Nephron (organoid): ENCODE measurements around the gene LRRC4.

Source experiments
- H3K27ac Mint-ChIP-seq, 3 experiments: 2 replicates each; pipeline ENCODE4 v1.8.0; 2020; ENCODE audit warnings: mixed read lengths in 3 of 3, mild to moderate bottlenecking in 2 of 3, moderate library complexity in 1 of 3
- H3K27me3 Mint-ChIP-seq: 2 replicates; pipeline ENCODE4 v1.8.0; 2021; ENCODE audit warnings: low read depth, mild to moderate bottlenecking, moderate library complexity, mixed read lengths
- H3K36me3 Mint-ChIP-seq: 2 replicates; pipeline ENCODE4 v1.8.0; 2020; ENCODE audit warnings: low read depth, mixed read lengths
- H3K4me1 Mint-ChIP-seq: 2 replicates; pipeline ENCODE4 v1.8.0; 2020; ENCODE audit warnings: mixed read lengths
- H3K4me3 Mint-ChIP-seq, 3 experiments: 2 replicates each; pipeline ENCODE4 v1.8.0; 2020; ENCODE audit warnings: mild to moderate bottlenecking in 3 of 3, mixed read lengths in 3 of 3, moderate library complexity in 2 of 3
- H3K9me3 Mint-ChIP-seq: 2 replicates; pipeline ENCODE4 v1.8.0; 2020; ENCODE audit warnings: mixed read lengths
- TF ChIP-seq, protein P1 (sequence below), 3 experiments: fragments of 200-600 bp; sonication (generic); IDR thresholded peaks; one replicate each; pipeline ENCODE4 v1.5.0; 2021; ENCODE audit warnings: antibody characterized with exemption in 3 of 3; ENCODE audit not compliant: unreplicated experiment in 3 of 3

Gene LRRC4, protein sequence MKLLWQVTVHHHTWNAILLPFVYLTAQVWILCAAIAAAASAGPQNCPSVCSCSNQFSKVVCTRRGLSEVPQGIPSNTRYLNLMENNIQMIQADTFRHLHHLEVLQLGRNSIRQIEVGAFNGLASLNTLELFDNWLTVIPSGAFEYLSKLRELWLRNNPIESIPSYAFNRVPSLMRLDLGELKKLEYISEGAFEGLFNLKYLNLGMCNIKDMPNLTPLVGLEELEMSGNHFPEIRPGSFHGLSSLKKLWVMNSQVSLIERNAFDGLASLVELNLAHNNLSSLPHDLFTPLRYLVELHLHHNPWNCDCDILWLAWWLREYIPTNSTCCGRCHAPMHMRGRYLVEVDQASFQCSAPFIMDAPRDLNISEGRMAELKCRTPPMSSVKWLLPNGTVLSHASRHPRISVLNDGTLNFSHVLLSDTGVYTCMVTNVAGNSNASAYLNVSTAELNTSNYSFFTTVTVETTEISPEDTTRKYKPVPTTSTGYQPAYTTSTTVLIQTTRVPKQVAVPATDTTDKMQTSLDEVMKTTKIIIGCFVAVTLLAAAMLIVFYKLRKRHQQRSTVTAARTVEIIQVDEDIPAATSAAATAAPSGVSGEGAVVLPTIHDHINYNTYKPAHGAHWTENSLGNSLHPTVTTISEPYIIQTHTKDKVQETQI

DNA sequence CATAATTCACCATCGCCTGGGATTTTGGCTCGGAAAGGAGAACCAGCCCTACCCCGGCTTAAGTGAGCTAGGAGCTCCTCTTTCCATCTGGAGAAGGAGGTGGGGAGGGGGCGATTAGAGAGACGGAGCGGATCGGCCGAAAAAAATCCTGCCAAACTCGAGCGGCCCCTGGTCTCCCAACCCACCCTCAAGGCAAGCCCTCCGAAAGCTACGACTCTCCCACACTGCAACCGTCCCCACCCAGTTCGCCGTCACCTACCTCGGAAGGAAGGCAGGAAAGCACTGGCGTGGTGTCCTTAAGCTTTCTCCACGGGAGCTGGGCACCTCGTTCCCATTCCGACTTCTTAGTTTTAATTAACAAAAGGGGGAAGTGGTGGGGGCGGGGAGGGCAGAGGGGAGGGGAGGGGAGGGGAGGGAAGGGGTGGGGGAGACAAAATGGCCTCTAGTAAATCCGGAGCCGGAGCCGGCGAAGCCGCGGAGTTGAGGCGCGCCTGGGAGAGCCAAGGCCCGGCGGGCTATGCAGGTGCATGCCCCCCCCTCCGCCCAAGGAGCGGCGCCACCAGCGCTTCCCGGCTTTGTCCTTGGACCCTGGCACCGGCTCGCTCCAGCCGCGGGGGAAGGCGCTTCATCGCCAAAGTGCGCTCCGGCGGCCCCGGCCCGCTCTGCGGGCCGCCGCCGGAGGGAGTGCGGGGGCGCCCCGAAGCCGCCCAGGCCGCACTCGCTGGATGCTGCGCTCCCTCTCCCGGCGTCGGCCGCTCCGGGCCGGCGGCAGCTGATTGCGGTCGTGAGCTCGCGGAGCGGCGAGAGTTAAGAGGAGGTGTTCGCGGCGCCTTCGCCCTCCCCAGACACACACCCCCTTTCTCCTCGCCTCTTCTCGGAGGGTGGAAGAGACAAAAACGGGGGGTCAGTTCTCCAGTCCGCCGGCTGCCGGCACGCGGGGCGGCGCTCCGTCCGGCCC is at the start of gene LRRC4:
TSS of gene LRRC4 (minus strand) at position 784 of the 958 bp plus-strand sequence. CDS start 797 bp downstream, outside the sequence.
- H3K36me3 Mint-ChIP-seq = peaks cover 11% of the 10 kb centered on the region
- no peaks in the 10 kb centered on the region for H3K9me3 Mint-ChIP-seq
- peak within 1 kb of the TSS; percentile 91 to 98 (median 93) for H3K4me3 Mint-ChIP-seq
- TF ChIP-seq, protein P1, sequence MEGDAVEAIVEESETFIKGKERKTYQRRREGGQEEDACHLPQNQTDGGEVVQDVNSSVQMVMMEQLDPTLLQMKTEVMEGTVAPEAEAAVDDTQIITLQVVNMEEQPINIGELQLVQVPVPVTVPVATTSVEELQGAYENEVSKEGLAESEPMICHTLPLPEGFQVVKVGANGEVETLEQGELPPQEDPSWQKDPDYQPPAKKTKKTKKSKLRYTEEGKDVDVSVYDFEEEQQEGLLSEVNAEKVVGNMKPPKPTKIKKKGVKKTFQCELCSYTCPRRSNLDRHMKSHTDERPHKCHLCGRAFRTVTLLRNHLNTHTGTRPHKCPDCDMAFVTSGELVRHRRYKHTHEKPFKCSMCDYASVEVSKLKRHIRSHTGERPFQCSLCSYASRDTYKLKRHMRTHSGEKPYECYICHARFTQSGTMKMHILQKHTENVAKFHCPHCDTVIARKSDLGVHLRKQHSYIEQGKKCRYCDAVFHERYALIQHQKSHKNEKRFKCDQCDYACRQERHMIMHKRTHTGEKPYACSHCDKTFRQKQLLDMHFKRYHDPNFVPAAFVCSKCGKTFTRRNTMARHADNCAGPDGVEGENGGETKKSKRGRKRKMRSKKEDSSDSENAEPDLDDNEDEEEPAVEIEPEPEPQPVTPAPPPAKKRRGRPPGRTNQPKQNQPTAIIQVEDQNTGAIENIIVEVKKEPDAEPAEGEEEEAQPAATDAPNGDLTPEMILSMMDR (IDR thresholded peaks at IDR 0.05; ENCODE audit: unreplicated experiment in 3 of 3) = no peak
- H3K4me1 Mint-ChIP-seq = peaks cover 37% of the 10 kb centered on the region
- H3K27me3 Mint-ChIP-seq = peaks cover 36% of the 10 kb centered on the region
- H3K27ac Mint-ChIP-seq = peak within 1 kb of the TSS; percentile 68 to 91 (median 74)

DNA sequence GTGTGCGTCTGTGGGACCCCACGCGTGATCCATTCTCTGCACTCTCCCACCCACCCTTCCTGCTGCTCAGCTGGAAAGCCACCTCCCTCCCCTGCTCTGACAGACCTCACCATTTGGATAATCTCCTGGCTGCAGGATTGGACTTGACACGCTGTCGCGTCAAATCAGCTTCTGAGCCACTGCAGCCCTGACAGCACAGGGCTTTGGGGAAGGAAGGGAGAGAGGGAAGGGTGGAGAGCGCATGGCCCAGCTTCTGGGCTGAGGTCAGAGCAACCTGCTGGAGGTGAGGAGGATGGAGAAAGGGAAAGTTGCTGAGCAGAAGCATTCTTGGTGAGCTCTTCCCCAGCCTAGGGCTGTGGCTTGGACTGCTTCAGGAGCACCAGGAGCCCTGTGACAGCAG is 48.9 kb upstream of the LRRC4 start:
- no peak overlapping the region for H3K27ac Mint-ChIP-seq
- peaks cover 13% of the 10 kb centered on the region for H3K36me3 Mint-ChIP-seq
- no peak overlapping the region for H3K4me3 Mint-ChIP-seq
- H3K4me1 Mint-ChIP-seq = peaks cover 37% of the 10 kb centered on the region
- TF ChIP-seq, protein P1 (IDR thresholded peaks at IDR 0.05; ENCODE audit: unreplicated experiment in 3 of 3) = no peak
- H3K9me3 Mint-ChIP-seq = no peaks in the 10 kb centered on the region
- no peaks in the 10 kb centered on the region for H3K27me3 Mint-ChIP-seq

DNA sequence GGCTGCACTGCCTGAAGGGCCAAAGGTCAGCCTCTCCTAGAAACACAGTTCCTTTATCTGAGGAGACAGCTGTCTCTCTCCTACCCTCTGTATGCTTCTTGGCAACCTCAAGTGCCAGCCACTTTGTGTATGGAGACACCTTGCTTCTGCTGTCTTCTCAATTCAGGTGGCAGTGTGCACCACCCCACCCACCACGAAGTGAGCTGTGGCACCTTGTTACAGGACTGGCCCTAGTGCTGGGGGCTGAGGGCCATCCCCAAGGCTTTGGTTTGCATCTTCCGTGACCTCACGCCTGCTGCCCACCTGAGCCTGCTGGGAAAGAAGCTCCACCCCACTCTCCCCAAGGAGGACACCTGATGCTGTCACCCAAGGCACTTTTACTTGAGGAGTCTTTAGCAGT is 47.1 kb upstream of the LRRC4 start:
- TF ChIP-seq, protein P1 (IDR thresholded peaks at IDR 0.05; ENCODE audit: unreplicated experiment in 3 of 3) = no peak
- Mint-ChIP-seq H3K9me3 (no peaks in the 10 kb centered on the region), H3K4me1 (peaks cover 51% of the 10 kb centered on the region), H3K27ac (no peak overlapping the region), H3K4me3 (no peak overlapping the region), H3K36me3 (peaks cover 19% of the 10 kb centered on the region), H3K27me3 (peaks cover 5% of the 10 kb centered on the region)

DNA sequence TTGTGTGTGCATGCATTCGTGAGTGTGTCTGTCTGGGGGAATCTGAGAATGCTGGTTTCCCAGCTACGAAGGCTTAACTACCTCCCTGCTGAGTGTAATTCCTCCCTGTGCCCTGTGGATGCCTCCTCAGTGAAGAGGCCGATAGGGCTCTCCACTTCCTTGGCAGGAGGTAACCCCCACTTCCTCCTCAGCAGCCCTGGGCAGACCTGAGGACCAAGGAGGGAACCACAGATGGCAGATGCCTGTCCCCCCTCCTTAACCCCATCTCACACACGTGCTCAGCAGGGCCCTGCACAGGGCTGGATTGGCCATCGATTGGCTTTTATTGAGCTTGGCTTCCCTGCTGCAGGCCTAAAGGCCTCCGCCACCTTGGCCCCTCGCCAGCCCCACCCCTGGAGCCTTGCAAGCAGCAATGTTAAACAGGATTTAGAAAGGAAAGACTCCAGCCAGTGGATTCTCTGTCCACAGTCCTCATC is 45.6 kb upstream of the LRRC4 start:
- Mint-ChIP-seq H3K4me1 (peaks cover 45% of the 10 kb centered on the region), H3K36me3 (peaks cover 18% of the 10 kb centered on the region), H3K27ac (peak overlapping the region in 2 of 3 experiments; percentile 19 to 70), H3K4me3 (no peak overlapping the region), H3K9me3 (no peaks in the 10 kb centered on the region), H3K27me3 (peaks cover 12% of the 10 kb centered on the region)
- TF ChIP-seq, protein P1 (IDR thresholded peaks at IDR 0.05; ENCODE audit: unreplicated experiment in 3 of 3) = no peak

DNA sequence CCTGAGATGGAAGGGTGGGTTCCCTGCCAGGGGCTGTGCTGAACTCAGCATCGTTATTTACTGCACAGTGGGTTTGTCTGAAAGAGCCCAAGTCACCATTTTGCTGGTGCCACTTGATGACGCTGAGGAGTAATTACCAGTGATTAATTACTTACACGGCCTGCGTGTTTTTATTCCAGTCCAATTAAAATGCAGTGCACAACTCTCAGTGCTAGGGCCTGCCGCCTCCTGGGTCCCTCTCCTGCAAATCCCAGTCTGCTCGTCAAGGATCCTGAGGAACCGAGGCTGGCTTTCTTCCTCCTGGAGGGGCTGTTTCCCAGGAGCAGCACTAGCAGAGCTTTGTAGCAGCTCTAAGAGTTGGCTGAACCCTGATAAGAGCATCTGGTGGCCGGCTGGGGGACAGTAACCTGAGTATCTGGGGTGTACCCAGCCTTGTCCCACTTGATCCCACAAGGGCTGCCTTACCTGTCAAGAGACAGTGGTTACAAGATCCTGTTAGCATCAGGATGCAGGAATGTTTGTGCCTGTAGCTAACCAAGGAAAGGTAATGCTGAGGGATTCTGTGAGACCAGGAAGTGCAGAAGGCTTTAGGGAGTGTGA is 45.1 kb upstream of the LRRC4 start:
- no peak overlapping the region for H3K4me3 Mint-ChIP-seq

More for the DNA sequence above, 45.1 kb upstream of the LRRC4 start:
- H3K27me3 Mint-ChIP-seq = peaks cover 15% of the 10 kb centered on the region
- peaks cover 18% of the 10 kb centered on the region for H3K36me3 Mint-ChIP-seq
- H3K27ac Mint-ChIP-seq = peak overlapping the region in 2 of 3 experiments; percentile 19 to 70
- TF ChIP-seq, protein P1 (IDR thresholded peaks at IDR 0.05; ENCODE audit: unreplicated experiment in 3 of 3) = no peak
- peaks cover 45% of the 10 kb centered on the region for H3K4me1 Mint-ChIP-seq
- H3K9me3 Mint-ChIP-seq = no peaks in the 10 kb centered on the region
